ENCODE measurements around the gene CCNL2. TPM values are rescaled to one million over a fixed set of nuclear protein-coding genes. Genes with fewer than 3 reads are reported as not detected.
A peak's percentile ranks its signal among the peaks of the same experiment; 100 is the strongest.

Gene CCNL2
- total and polyA plus RNA-seq, 2 of the 13 experiments (the other 11 are each of a cell fraction or from before 2014, with no cell fraction given), result 105 to 340 TPM

GRCh38 chr1:1432951-1433803 lies 34.0 kb upstream of the CCNL2 start (continued):
- peak; percentile 16; the same call in 1 of the 2 replicates for TF ChIP-seq ZNF318 (CRISPR knock-in tag; IDR thresholded peaks at IDR 0.05)
- TF ChIP-seq, protein P1, sequence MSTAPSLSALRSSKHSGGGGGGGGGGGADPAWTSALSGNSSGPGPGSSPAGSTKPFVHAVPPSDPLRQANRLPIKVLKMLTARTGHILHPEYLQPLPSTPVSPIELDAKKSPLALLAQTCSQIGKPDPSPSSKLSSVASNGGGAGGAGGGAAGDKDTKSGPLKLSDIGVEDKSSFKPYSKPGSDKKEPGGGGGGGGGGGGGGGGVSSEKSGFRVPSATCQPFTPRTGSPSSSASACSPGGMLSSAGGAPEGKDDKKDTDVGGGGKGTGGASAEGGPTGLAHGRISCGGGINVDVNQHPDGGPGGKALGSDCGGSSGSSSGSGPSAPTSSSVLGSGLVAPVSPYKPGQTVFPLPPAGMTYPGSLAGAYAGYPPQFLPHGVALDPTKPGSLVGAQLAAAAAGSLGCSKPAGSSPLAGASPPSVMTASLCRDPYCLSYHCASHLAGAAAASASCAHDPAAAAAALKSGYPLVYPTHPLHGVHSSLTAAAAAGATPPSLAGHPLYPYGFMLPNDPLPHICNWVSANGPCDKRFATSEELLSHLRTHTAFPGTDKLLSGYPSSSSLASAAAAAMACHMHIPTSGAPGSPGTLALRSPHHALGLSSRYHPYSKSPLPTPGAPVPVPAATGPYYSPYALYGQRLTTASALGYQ (CRISPR knock-in tag; IDR thresholded peaks at IDR 0.05), result peak; percentile 84
- TF ChIP-seq RERE (CRISPR knock-in tag; IDR thresholded peaks at IDR 0.05; ENCODE audit: low read depth), result peak; percentile 63; the same call in 1 of the 2 replicates
- no peak for TF ChIP-seq ATF7 (IDR thresholded peaks at IDR 0.05)
- TF ChIP-seq ATF7 (CRISPR knock-in tag; IDR thresholded peaks at IDR 0.05), result 0 out of 2 replicates have a peak, but pooled peaks have one; percentile 52
- peak; percentile 81; the same call in 1 of the 2 replicates for TF ChIP-seq ZNF34 (CRISPR knock-in tag; IDR thresholded peaks at IDR 0.05; ENCODE audit: borderline replicate concordance)
- peak in 1 of 2 experiments; percentile 77; a peak in 1 of 4 replicates for TF ChIP-seq POLR2A (IDR thresholded peaks at IDR 0.05; ENCODE audit: insufficient read depth in 1 of 2, low read depth in 2 of 2, low read length in 2 of 2)
- TF ChIP-seq ZNF672 (CRISPR knock-in tag; IDR thresholded peaks at IDR 0.05), result no peak
- TF ChIP-seq ZNF317 (CRISPR knock-in tag; IDR thresholded peaks at IDR 0.05), result 0 out of 2 replicates have a peak, but pooled peaks have one; percentile 67
- TF ChIP-seq, protein P2, sequence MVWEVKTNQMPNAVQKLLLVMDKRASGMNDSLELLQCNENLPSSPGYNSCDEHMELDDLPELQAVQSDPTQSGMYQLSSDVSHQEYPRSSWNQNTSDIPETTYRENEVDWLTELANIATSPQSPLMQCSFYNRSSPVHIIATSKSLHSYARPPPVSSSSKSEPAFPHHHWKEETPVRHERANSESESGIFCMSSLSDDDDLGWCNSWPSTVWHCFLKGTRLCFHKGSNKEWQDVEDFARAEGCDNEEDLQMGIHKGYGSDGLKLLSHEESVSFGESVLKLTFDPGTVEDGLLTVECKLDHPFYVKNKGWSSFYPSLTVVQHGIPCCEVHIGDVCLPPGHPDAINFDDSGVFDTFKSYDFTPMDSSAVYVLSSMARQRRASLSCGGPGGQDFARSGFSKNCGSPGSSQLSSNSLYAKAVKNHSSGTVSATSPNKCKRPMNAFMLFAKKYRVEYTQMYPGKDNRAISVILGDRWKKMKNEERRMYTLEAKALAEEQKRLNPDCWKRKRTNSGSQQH (CRISPR knock-in tag; IDR thresholded peaks at IDR 0.05; ENCODE audit: low read depth), result peak; percentile 56; the same call in 1 of the 2 replicates
- no peak for TF ChIP-seq ZNF850 (CRISPR knock-in tag; conservative IDR thresholded peaks at IDR 0.05)
